Measurements from ENCODE around the gene DTX1. TPM values are rescaled to one million over a fixed set of nuclear protein-coding genes. Genes with fewer than 3 reads are reported as not detected.

The DTX1 gene
- total RNA-seq, 4 donors from 2014 or later: 17.3 to 38.1 (median 25.4) TPM

- Histone ChIP-seq H3K27me3 (peaks cover 0 to 20% of the 10 kb centered on the region in 2 donors), H3K4me3 (no peak overlapping the region), H3K36me3 (no peaks in the 10 kb centered on the region), H3K9me3 (no peaks in the 10 kb centered on the region), H3K4me1 (peaks cover 0 to 29% (median 11%) of the 10 kb centered on the region in 4 donors), H3K27ac (no peak overlapping the region)
- DNase-seq (ENCODE audit: low spot score in 2 of 2): no peak
- TF ChIP-seq EP300 (IDR thresholded peaks at IDR 0.05): no peak
- TF ChIP-seq CTCF (IDR thresholded peaks at IDR 0.05): no peak
- no peak for TF ChIP-seq POLR2A (IDR thresholded peaks at IDR 0.05)
- 62 to 66% methylated on average over 13 of the region's 13 CpGs for WGBS, 2 donors
Measured at GRCh38 chr12:113066813-113067400, 10.4 kb downstream of the DTX1 start.

- no peak overlapping the region for H3K27ac ChIP-seq
- TF ChIP-seq EP300 (IDR thresholded peaks at IDR 0.05): no peak
- no peak for TF ChIP-seq POLR2A (IDR thresholded peaks at IDR 0.05)
- no peak for TF ChIP-seq CTCF (IDR thresholded peaks at IDR 0.05)
- no peaks in the 10 kb centered on the region for H3K36me3 ChIP-seq
- peaks cover 0 to 33% (median 13%) of the 10 kb centered on the region in 4 donors for H3K4me1 ChIP-seq
- H3K4me3 ChIP-seq: no peak overlapping the region
- no peak for DNase-seq (ENCODE audit: low spot score in 2 of 2)
- H3K27me3 ChIP-seq: peaks cover 0 to 20% of the 10 kb centered on the region in 2 donors
- no peaks in the 10 kb centered on the region for H3K9me3 ChIP-seq
- WGBS, 2 donors: 85 to 86% methylated on average over 10 of the region's 10 CpGs
Measured at GRCh38 chr12:113067987-113068935, 11.7 kb downstream of the DTX1 start.

- no peak for DNase-seq (ENCODE audit: low spot score in 2 of 2)
- no peaks in the 10 kb centered on the region for H3K36me3 ChIP-seq
- 69 to 74% methylated on average over 5 of the region's 5 CpGs for WGBS, 2 donors
- H3K9me3 ChIP-seq: no peaks in the 10 kb centered on the region
- TF ChIP-seq POLR2A (IDR thresholded peaks at IDR 0.05) (no peak), CTCF (IDR thresholded peaks at IDR 0.05) (no peak), EP300 (IDR thresholded peaks at IDR 0.05) (no peak)
- peaks cover 0 to 33% (median 13%) of the 10 kb centered on the region in 4 donors for H3K4me1 ChIP-seq
- H3K4me3 ChIP-seq: no peak overlapping the region
- no peak overlapping the region for H3K27ac ChIP-seq
- peaks cover 0 to 11% of the 10 kb centered on the region in 2 donors for H3K27me3 ChIP-seq
Measured at GRCh38 chr12:113069149-113069548, 12.6 kb downstream of the DTX1 start.

GRCh38 chr12:113069751-113070116 lies 13.2 kb downstream of the DTX1 start:
- 94 to 96% methylated on average over 6 of the region's 6 CpGs for WGBS, 2 donors
- Histone ChIP-seq H3K27ac (peak overlapping the region in 1 of 4 donors; percentile 40), H3K27me3 (peaks cover 0 to 7% of the 10 kb centered on the region in 2 donors), H3K9me3 (no peaks in the 10 kb centered on the region), H3K36me3 (no peaks in the 10 kb centered on the region), H3K4me1 (peaks cover 0 to 33% (median 12%) of the 10 kb centered on the region in 4 donors), H3K4me3 (no peak overlapping the region)
- no peak for TF ChIP-seq EP300 (IDR thresholded peaks at IDR 0.05)
- TF ChIP-seq CTCF (IDR thresholded peaks at IDR 0.05): no peak
- TF ChIP-seq POLR2A (IDR thresholded peaks at IDR 0.05): no peak
- no peak for DNase-seq (ENCODE audit: low spot score in 2 of 2)

Data from tibial nerve (tissue), 4 donors.